HG02798 (cell line): ENCODE measurements around the gene ELOVL4.

Experiments used
- ATAC-seq: cut with Tn5 transposase; IDR thresholded peaks from one replicate; pipeline ENCODE4 v1.9.1; 2021; ENCODE audit warnings: mild to moderate bottlenecking; ENCODE audit not compliant: unreplicated experiment, poor library complexity

ELOVL4 gene

GRCh38 chr6:79947191-79948186 lies at the start of gene ELOVL4:
TSS of gene ELOVL4 (minus strand) at chr6:79947553. CDS start at chr6:79947279, 274 bp downstream.
- peak; percentile 61 for ATAC-seq

- ATAC-seq, result no peak
Measured at GRCh38 chr6:79993911-79994309, 46.6 kb upstream of the ELOVL4 start.

DNA sequence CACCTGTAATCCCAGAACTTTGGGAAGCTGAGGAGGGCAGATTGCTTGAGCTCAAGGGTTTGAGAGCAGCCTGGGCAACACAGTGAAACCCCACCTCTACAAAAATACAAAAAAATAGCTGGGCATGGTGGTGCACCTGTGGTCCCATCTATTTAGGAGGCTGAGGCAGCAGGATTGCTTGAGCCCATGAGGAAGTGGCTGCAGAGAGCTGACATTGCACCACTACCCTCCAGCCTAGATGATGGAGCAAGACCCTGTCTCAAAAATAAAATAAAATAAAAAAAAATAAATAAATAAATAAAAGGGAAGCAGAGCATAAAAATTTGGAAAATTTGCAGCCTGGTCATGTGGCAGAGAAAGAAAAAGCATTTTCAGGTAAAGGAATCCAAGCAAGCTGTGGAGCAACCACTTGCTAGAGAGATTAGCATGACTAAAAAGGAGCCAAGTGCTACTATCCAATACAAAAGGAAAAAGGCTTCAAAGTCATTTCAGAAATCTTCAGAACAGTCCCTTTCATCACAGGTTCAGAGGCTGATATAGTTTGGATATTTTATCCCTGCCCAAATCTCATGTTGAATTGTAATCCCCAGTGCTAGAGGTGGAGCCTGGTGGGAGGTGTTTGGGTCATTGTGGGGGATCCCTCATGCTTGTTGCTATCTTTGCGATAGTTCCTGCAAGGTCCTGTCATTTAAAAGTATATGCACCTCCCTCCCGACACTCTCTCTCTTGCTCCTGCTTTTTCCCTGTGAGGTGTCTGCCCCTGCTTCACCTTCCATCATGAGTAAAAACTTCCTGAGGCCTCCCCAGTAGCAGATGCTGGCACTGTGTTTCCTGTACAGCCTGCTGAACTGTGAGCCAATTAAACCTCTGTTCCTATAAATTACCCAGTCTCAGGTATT lies 45.9 kb upstream of the ELOVL4 start:
- ATAC-seq, result no peak

GRCh38 chr6:79989641-79990040 lies 42.3 kb upstream of the ELOVL4 start:
- ATAC-seq, result no peak

- no peak for ATAC-seq
Measured at GRCh38 chr6:79985128-79985527, 37.8 kb upstream of the ELOVL4 start.

DNA sequence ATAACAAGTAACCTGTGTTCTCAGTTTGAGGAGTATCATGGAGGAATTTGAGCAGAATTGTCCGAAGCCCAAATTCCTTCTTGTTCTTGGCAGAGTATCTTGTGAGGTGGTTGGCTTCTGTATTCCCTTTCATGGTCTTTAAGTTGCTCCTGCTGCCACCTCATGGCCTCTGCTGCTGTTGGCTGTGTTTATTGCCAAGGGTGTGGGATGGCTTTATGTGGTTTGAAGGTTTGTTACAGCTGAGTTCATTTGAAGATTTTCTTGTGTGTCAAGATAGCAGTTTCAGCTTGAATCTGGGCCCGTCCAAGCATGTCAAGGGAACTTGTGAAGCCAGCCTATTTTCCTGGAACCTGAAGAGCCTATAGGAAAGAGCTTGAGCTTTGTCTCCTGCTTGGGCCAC lies 36.9 kb upstream of the ELOVL4 start:
- ATAC-seq, result peak; percentile 52

- ATAC-seq, result no peak
Measured at GRCh38 chr6:79981652-79982051, 34.3 kb upstream of the ELOVL4 start.

- no peak for ATAC-seq
Measured at GRCh38 chr6:79971193-79971592, 23.8 kb upstream of the ELOVL4 start.

DNA sequence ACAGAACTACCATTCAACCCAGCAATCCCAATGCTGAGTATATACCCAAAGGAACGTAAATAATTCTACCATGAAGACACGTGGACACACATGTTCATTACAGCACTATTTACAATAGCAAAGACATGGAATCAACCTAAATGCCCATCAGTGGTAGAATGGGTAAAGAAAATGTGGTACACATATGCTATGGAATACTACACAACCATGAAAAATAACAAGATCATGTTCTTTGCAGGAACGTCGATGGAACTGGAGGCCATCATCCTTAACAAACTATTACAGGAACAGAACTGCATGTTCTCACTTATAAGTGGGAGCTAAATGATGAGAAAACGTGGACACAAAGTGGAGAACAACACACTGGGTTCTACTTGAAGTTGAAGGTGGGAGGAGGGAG lies 22.4 kb upstream of the ELOVL4 start:
- ATAC-seq, result no peak

GRCh38 chr6:79967178-79967577 lies 19.8 kb upstream of the ELOVL4 start:
- no peak for ATAC-seq

DNA sequence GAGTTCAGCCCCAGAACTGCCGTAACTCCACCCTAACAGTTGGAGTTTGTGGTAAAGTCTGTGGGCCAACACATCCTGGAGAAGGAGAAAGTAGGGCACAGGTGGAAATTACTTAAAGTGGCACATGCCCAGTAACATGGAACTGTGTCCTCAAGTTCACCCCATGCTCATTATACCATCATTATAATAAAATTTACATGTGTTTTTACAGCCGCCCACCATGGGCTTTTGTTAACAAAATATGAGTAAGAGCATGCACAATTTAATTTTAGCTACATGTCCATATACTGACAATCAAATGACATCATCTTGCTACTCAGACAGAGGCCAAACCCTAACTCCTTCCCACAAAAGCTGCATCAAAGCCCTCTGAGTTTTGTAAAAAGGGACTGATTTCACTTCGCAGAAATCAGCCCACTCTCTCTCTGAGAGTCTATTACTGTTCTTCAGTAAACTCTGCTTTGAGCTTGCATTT lies 17.3 kb upstream of the ELOVL4 start:
- no peak for ATAC-seq

DNA sequence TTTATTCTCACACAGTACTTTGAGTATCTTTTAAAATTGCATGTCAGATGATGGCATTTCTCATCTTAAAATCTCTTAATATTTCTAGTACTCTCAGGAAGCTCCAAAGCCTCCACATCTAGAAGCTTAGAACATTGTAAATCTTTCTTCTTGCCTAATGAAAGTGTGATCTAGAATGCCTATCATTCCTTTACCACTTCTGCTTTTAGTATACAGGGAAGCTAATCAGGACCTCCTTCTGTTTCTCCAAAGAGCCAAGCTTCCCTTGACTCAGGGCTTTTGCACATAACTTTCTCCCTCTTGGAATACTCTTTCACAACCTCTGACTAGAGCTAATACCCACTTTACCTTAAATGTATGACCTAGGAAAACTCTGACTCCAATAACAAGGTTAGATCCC lies 7.5 kb upstream of the ELOVL4 start:
- ATAC-seq, result no peak

DNA sequence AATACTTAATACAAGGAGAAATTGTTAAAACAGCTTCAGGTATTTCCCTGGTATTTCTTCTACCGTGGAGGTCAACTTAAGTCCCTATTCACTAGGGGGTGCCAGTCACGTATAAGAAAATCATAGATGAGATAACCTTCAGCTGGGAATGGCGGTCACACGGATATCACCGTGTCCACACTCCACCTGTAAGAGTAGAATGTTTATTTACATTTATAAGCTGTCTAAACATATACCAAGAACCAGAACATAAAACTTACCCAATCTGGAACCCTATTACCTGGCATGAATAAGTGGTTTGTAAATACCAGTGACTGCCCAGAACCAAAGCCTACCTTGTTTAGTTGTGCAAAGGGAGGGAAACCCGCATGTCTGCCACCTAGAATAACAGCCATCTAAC lies 1.9 kb upstream of the ELOVL4 start:
- peak; percentile 70 for ATAC-seq

GRCh38 chr6:79946272-79947190 lies 822 bp downstream of the ELOVL4 start:
- ATAC-seq, result peak; percentile 15

- ATAC-seq, result no peak
Measured at GRCh38 chr6:79943133-79943532, 4.2 kb downstream of the ELOVL4 start.

DNA sequence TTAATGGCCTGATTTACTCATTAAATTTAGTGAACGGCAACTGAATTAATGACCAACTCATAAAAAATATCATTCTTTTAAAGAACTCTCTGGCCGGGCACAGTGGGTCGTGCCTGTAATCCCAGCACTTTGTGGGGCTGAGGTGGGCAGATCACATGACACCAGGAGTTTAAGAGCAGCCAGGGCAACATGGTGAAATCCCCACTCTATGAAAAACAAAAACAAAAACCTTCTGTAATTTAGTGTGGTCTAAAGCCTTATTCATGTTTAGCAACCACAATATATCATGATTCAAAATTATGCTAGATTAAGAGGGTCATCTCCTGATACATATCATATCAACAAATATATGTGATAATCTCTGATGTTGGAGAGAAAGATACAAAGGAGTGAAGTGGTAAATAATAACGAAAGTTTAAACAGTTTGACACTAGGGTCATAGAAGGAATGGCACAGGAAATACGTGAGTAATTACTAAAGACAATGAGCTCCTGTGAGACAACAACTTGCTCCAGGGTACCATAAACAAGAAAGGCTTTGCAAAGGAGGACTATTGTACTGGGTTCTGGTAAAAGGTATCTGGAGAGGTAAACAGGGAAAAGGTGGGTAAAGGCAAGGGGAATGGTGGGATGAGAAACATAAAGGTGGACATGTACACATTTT lies 5.7 kb downstream of the ELOVL4 start:
- ATAC-seq, result no peak

GRCh38 chr6:79928478-79928998 lies 18.8 kb downstream of the ELOVL4 start:
- no peak for ATAC-seq

- ATAC-seq, result no peak
Measured at GRCh38 chr6:79927758-79928157, 19.6 kb downstream of the ELOVL4 start.

DNA sequence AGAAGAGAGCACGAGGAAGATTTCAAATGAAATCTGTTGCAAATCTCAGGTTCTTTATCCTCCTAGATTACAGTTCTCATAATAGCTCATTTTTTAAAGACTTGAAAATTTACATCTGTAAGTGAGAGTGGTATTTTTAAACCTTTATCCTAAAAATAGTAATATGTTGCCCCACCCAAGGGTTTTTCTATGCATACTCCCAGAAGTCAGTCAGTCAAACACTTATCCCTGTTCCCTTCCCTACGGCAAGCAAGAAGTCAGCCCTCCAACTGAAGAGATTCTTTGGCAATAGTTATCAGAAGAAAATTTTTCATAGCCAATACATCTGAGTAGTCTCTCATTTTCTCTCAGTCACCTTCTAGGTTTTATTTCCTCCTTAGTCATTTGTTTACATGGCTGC lies 24.1 kb downstream of the ELOVL4 start:
- no peak for ATAC-seq
